IMR-90 (cell line): ENCODE data around the gene CBL. TPM values are rescaled to one million over a fixed set of nuclear protein-coding genes. Genes with fewer than 3 reads are reported as not detected.
A peak's percentile ranks its signal among the peaks of the same experiment; 100 is the strongest.

ENCODE experiments used
- ATAC-seq: fragments of 200-7000 bp; cut with Tn5 transposase; 2 replicates; pipeline ENCODE4 v1.9.1; 2020; ENCODE audit warnings: low read depth, mild to moderate bottlenecking, moderate library complexity
- BruUV-seq: library from RNA; stranded (reverse); fragments of 400-500 nt; replicated peaks from 2 replicates; lab custom pipeline; 2021; lab: Mats Ljungman, UMichigan
- CTCF ChIA-PET: fragments of 300-600 bp; formaldehyde crosslinking; extraction: SDS; loops from one replicate; lab custom pipeline; 2021; ENCODE audit warnings: antibody characterized with exemption; lab: Yijun Ruan, JAX
- POLR2A ChIA-PET: fragments of 300-600 bp; sonication (Branson Sonifier 250); formaldehyde crosslinking; loops from one replicate; lab custom pipeline; 2022; ENCODE audit warnings: antibody characterized with exemption; ENCODE audit not compliant: unreplicated experiment; lab: Charles Lee
- DNase-seq: peaks from one replicate; pipeline ENCODE4 v3.0.0; 2013
- H2AFZ ChIP-seq: replicated peaks from 2 replicates; pipeline ENCODE3; 2013; ENCODE audit warnings: low read length, mild to moderate bottlenecking; ENCODE audit not compliant: poor library complexity
- H2AK5ac ChIP-seq: 2 replicates; pipeline ENCODE4 v1.6.1; 2013; ENCODE audit warnings: low read depth, low read length, inconsistent platforms
- H2AK9ac ChIP-seq: replicated peaks from 2 replicates; pipeline ENCODE3; 2013; ENCODE audit warnings: mild to moderate bottlenecking, low read depth, low read length, moderate library complexity; ENCODE audit not compliant: poor library complexity
- H2BK120ac ChIP-seq: 2 replicates; pipeline ENCODE4 v1.6.1; 2013; ENCODE audit warnings: low read depth, low read length, inconsistent platforms
- H2BK15ac ChIP-seq: 3 replicates; pipeline ENCODE4 v1.6.1; 2013; ENCODE audit warnings: low read depth, low read length, inconsistent platforms
- H2BK20ac ChIP-seq: 2 replicates; pipeline ENCODE4 v1.6.1; 2013; ENCODE audit warnings: low read depth, mild to moderate bottlenecking, inconsistent platforms, low read length, moderate library complexity
- H2BK5ac ChIP-seq: 2 replicates; pipeline ENCODE4 v1.6.1; 2013; ENCODE audit warnings: mild to moderate bottlenecking, low read depth, low read length, inconsistent platforms; ENCODE audit not compliant: poor library complexity, severe bottlenecking
- H3K14ac ChIP-seq: replicated peaks from 2 replicates; pipeline ENCODE4 v1.6.1; 2013; ENCODE audit warnings: low read depth, low read length, inconsistent platforms
- H3K18ac ChIP-seq: 2 replicates; pipeline ENCODE4 v1.6.1; 2013; ENCODE audit warnings: low read depth, low read length, control low read depth
- H3K23ac ChIP-seq: 2 replicates; pipeline ENCODE4 v1.6.1; 2013; ENCODE audit warnings: low read depth, low read length, inconsistent platforms
- H3K27ac ChIP-seq: 2 replicates; pipeline ENCODE4 v1.5.1; 2013; ENCODE audit warnings: mild to moderate bottlenecking, control low read depth, low read length; ENCODE audit not compliant: insufficient read depth
- H3K27me3 ChIP-seq: 2 replicates; pipeline ENCODE4 v1.6.1; 2013; ENCODE audit warnings: low read length; ENCODE audit not compliant: control insufficient read depth, insufficient read depth
- H3K36me3 ChIP-seq: 2 replicates; pipeline ENCODE4 v1.6.1; 2013; ENCODE audit warnings: low read length, mixed read lengths; ENCODE audit not compliant: control insufficient read depth, insufficient read depth
- H3K4ac ChIP-seq: 2 replicates; pipeline ENCODE4 v1.6.1; 2013; ENCODE audit warnings: low read depth, low read length, inconsistent platforms
- H3K4me1 ChIP-seq: 2 replicates; pipeline ENCODE4 v1.6.1; 2013; ENCODE audit warnings: low read length, mixed read lengths; ENCODE audit not compliant: control insufficient read depth, insufficient read depth
- H3K4me2 ChIP-seq: 2 replicates; pipeline ENCODE4 v1.6.1; 2013; ENCODE audit warnings: low read depth, mild to moderate bottlenecking, control low read depth, low read length, moderate library complexity
- H3K4me3 ChIP-seq: 2 replicates; pipeline ENCODE4 v1.5.1; 2013; ENCODE audit warnings: low read depth, mild to moderate bottlenecking, control low read depth, low read length, moderate library complexity; ENCODE audit not compliant: insufficient read depth
- H3K56ac ChIP-seq: 2 replicates; pipeline ENCODE4 v1.6.1; 2013; ENCODE audit warnings: low read length, inconsistent platforms; ENCODE audit not compliant: insufficient read depth; ENCODE audit errors: extremely low read depth
- H3K79me1 ChIP-seq, 2 experiments: 2 replicates each; pipeline ENCODE4 v1.6.1; 2013; ENCODE audit warnings: low read length in 2 of 2, inconsistent platforms in 1 of 2, low read depth in 1 of 2
- H3K9ac ChIP-seq: 2 replicates; pipeline ENCODE4 v1.6.1; 2013; ENCODE audit warnings: low read depth, low read length, control low read depth
- H3K9me1 ChIP-seq: 2 replicates; pipeline ENCODE4 v1.6.1; 2013; ENCODE audit warnings: low read length, inconsistent platforms; ENCODE audit not compliant: insufficient read depth
- H3K9me3 ChIP-seq: 2 replicates; pipeline ENCODE4 v1.6.1; 2013; ENCODE audit warnings: low read length; ENCODE audit not compliant: control insufficient read depth, insufficient read depth
- H4K20me1 ChIP-seq: 2 replicates; pipeline ENCODE4 v1.6.1; 2013; ENCODE audit warnings: low read length, inconsistent platforms; ENCODE audit not compliant: insufficient read depth
- H4K5ac ChIP-seq: 2 replicates; pipeline ENCODE4 v1.6.1; 2013; ENCODE audit warnings: mild to moderate bottlenecking, low read depth, low read length, control low read depth
- H4K8ac ChIP-seq, 2 experiments: 2 replicates each; pipeline ENCODE4 v1.6.1; 2013; ENCODE audit warnings: low read depth in 2 of 2, low read length in 2 of 2, control low read depth in 1 of 2, inconsistent platforms in 1 of 2
- H4K91ac ChIP-seq: 2 replicates; pipeline ENCODE4 v1.6.1; 2013; ENCODE audit warnings: low read depth, low read length, inconsistent platforms; ENCODE audit not compliant: insufficient read depth
- BHLHE40 ChIP-seq: fragments of 150-350 bp; IDR thresholded peaks from 2 replicates; pipeline ENCODE4 v1.6.1; 2016; ENCODE audit warnings: mild to moderate bottlenecking, low read depth, low read length
- NFE2L2 ChIP-seq: fragments of 150-350 bp; IDR thresholded peaks from 2 replicates; pipeline ENCODE4 v1.6.1; 2016; ENCODE audit warnings: low read depth, mild to moderate bottlenecking, low read length
- WGBS, 2 experiments: methylation state at CpG; one replicate each; pipeline versions ENCODE4 v1.1.5 to v1.1.7; 2013; ENCODE audit warnings: missing lambda C conversion rate in 2 of 2; ENCODE audit not compliant: insufficient read length in 1 of 2; ENCODE audit errors: extremely low coverage in 2 of 2; 5-methylcytosine and 5-hydroxymethylcytosine counted together
- dilution Hi-C: fragments of 300-500 bp; cut with HindIII; formaldehyde crosslinking; loops from one replicate; pipeline ENCODE4 v1.14.3; 2018; ENCODE audit warnings: low sequenced_read_pairs; ENCODE audit not compliant: unreplicated experiment
- in situ Hi-C: fragments of 300-500 bp; cut with MboI; formaldehyde crosslinking; loops from 3 replicates; pipeline ENCODE4 v1.14.3; 2019; ENCODE audit warnings: low sequenced_read_pairs, inconsistent platforms, mixed read lengths
- intact Hi-C: fragments of 100-400 bp; cut with micrococcal nuclease; formaldehyde crosslinking; loops from 2 replicates; pipeline ENCODE4 v1.10.0; 2022
- polyA plus RNA-seq, 3 experiments: library from polyadenylated mRNA; depleted of rRNA; stranded (reverse); fragments of >200 nt; gene quantifications; 2 replicates each; pipeline ENCODE4 v1.2.3, GENCODE V29; 2012; ENCODE audit warnings: low replicate concordance in 1 of 3
- total RNA-seq: library from RNA; depleted of rRNA; stranded (reverse); fragments of >200 nt; gene quantifications from 2 replicates; pipeline ENCODE4 v1.2.3, GENCODE V29; 2012
- TF ChIP-seq, protein P1 (sequence below): fragments of 150-350 bp; IDR thresholded peaks from 2 replicates; pipeline ENCODE4 v1.6.1; 2016; ENCODE audit warnings: low read depth, mild to moderate bottlenecking, low read length, moderate library complexity, borderline replicate concordance

CBL gene
- total and polyA plus RNA-seq, 2 of the 4 experiments (the other 2 are of a cell fraction) = 6.1 to 11.8 TPM

DNA sequence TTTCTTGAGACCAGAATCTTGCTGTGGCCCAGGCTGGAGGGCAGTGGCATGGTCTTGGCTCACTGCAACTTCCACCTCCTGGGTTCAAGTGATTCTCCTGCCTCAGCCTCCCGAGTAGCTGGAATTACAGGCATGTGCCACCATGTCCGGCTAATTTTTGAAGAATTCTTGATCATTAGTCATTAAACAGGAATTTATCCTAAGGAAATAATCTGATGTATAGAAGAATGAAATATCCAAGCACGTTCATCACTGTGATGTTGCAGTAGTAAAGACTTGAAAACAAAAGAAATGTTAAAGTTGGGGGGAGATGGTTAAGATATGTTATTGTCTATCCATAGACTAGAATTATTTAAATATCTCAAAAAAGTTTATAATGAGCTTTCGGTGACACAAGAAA, 23.6 kb downstream of the CBL start:
- intact Hi-C loops (no loop called here), dilution Hi-C loops (no loop called here)
- H3K4me2 ChIP-seq = no peak overlapping the region

More for the DNA sequence above, 23.6 kb downstream of the CBL start:
- no peak overlapping the region for H4K91ac ChIP-seq
- in situ Hi-C loops = no loop called here
- H2BK120ac ChIP-seq = no peak overlapping the region
- 0 out of 2 replicates have a peak overlapping the region, but pooled peaks have one; percentile 0 for H3K14ac ChIP-seq
- peaks cover 6% of the 10 kb centered on the region; the same call in 1 of the 2 replicates for H3K36me3 ChIP-seq
- DNase-seq (no peak), ATAC-seq (no peak)
- H3K4ac ChIP-seq = peak overlapping the region; percentile 13; the same call in 1 of the 2 replicates
- no peak overlapping the region for H2AFZ ChIP-seq
- ChIA-PET POLR2A (no interaction called here), CTCF (interaction anchor here (0.6 to 1.0 kb wide), 3 partner anchors 17 to 1578 kb away, joined by 3 to 4 read pairs (median 4); no protein-coding TSS in a partner anchor)
- no peak overlapping the region for H3K9ac ChIP-seq
- peaks cover 11 to 73% of the 10 kb centered on the region in 2 experiments; a peak in 3 of 4 replicates for H3K79me1 ChIP-seq
- H3K9me1 ChIP-seq = peaks cover 6% of the 10 kb centered on the region
- no peak overlapping the region; a peak in 1 of 4 replicates for H4K8ac ChIP-seq
- no peak overlapping the region for H2AK9ac ChIP-seq
- no peak for TF ChIP-seq NFE2L2
- TF ChIP-seq, protein P1, sequence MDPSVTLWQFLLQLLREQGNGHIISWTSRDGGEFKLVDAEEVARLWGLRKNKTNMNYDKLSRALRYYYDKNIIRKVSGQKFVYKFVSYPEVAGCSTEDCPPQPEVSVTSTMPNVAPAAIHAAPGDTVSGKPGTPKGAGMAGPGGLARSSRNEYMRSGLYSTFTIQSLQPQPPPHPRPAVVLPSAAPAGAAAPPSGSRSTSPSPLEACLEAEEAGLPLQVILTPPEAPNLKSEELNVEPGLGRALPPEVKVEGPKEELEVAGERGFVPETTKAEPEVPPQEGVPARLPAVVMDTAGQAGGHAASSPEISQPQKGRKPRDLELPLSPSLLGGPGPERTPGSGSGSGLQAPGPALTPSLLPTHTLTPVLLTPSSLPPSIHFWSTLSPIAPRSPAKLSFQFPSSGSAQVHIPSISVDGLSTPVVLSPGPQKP = no peak
- TF ChIP-seq BHLHE40 = no peak
- H3K4me3 ChIP-seq = no peak overlapping the region
- no peak overlapping the region for H3K27ac ChIP-seq
- no peak overlapping the region for H2BK20ac ChIP-seq
- H4K5ac ChIP-seq = no peak overlapping the region
- no peak overlapping the region for H3K23ac ChIP-seq
- WGBS, 2 experiments = no CpG with 5 or more reads among the region's 4 CpGs
- H3K9me3 ChIP-seq = no peaks in the 10 kb centered on the region
- no peaks in the 10 kb centered on the region for H3K27me3 ChIP-seq
- H3K4me1 ChIP-seq = peaks cover 4% of the 10 kb centered on the region; the same call in 1 of the 2 replicates
- no peak overlapping the region for H2BK5ac ChIP-seq
- no peak overlapping the region for H2BK15ac ChIP-seq
- H3K56ac ChIP-seq = no peak overlapping the region
- H3K18ac ChIP-seq = no peak overlapping the region; the same call in 1 of the 2 replicates
- H4K20me1 ChIP-seq = peaks cover 7% of the 10 kb centered on the region; the same call in 1 of the 2 replicates
- H2AK5ac ChIP-seq = no peak overlapping the region; the same call in 1 of the 2 replicates
- no TSS peak for BruUV-seq
